Heart left ventricle (tissue), 16 donors: ENCODE results near the gene WDCP. TPM values are rescaled to one million over a fixed set of nuclear protein-coding genes. Genes with fewer than 3 reads are reported as not detected.
A peak's percentile ranks its signal among the peaks of the same experiment; 100 is the strongest.

Source experiments
- ATAC-seq, 4 donors: fragments of 200-7000 bp; cut with Tn5 transposase; one replicate each; pipeline ENCODE4 v1.9.1; 2020 to 2022; ENCODE audit warnings: moderate library complexity in 4 of 4, mild to moderate bottlenecking in 3 of 4, moderate number of reproducible peaks in 1 of 4
- DNase-seq, 5 donors: peaks; one replicate each; pipeline ENCODE4 v3.0.0-alpha.2; 2020
- H3K27ac ChIP-seq, 12 donors: fragments of 200-600 bp; sonication (generic) in 4 of 12; one replicate each; pipeline versions ENCODE4 v1.5.0 to v1.8.0; 2016 to 2022; ENCODE audit warnings: mild to moderate bottlenecking in 2 of 12
- H3K27me3 ChIP-seq, 9 donors: fragments of 200-600 bp; sonication (generic) in 2 of 9; one replicate each; pipeline versions ENCODE4 v1.5.1 to v1.8.0; 2016 to 2022; ENCODE audit warnings: mild to moderate bottlenecking in 3 of 9
- H3K36me3 ChIP-seq, 9 donors: fragments of 200-600 bp; sonication (generic) in 2 of 9; one replicate each; pipeline versions ENCODE4 v1.5.0 to v1.8.0; 2018 to 2022; ENCODE audit warnings: mild to moderate bottlenecking in 2 of 9
- H3K4me1 ChIP-seq, 12 donors: fragments of 200-600 bp; sonication (generic) in 4 of 12; one replicate each; pipeline versions ENCODE4 v1.5.0 to v1.8.0; 2016 to 2022; ENCODE audit warnings: mild to moderate bottlenecking in 3 of 12
- H3K4me3 ChIP-seq, 12 donors: fragments of 200-600 bp; sonication (generic) in 4 of 12; one replicate each; pipeline versions ENCODE4 v1.5.0 to v1.8.0; 2017 to 2022; ENCODE audit warnings: mild to moderate bottlenecking in 9 of 12, moderate library complexity in 4 of 12
- H3K9me3 ChIP-seq, 12 donors: fragments of 200-600 bp; sonication (generic) in 4 of 12; one replicate each; pipeline versions ENCODE4 v1.5.0 to v1.8.0; 2016 to 2022; ENCODE audit warnings: mild to moderate bottlenecking in 1 of 12
- POLR2A ChIP-seq, 2 donors: fragments of 450-650 bp; IDR thresholded peaks; one replicate each; pipeline ENCODE4 v1.6.1; 2017; ENCODE audit warnings: antibody characterized with exemption in 2 of 2, mild to moderate bottlenecking in 2 of 2, moderate library complexity in 2 of 2
- WGBS, 4 donors: extraction: QIAGEN DNeasy Blood & Tissue Kit in 2 of 4; methylation state at CpG; one replicate each; pipeline versions ENCODE4 v1.1.5 to v1.1.7; 2013 to 2018; 5-methylcytosine and 5-hydroxymethylcytosine counted together
- intact Hi-C, 10 donors: fragments of 100-400 bp; cut with DNase I; formaldehyde crosslinking; loops; one replicate each; pipeline versions ENCODE4 v1.11.1 to v1.14.2; 2022
- polyA plus RNA-seq, 2 donors: library from polyadenylated mRNA; stranded (reverse); fragments of 200-250 nt; gene quantifications; one replicate each; pipeline ENCODE4 v1.2.3, GENCODE V29; 2013
- total RNA-seq, 9 donors: library from RNA; depleted of rRNA in 2 of 9; stranded (reverse); fragments of >200 nt in 2 of 9; fragmentation: NEBNext Ultra II Directional in 3 of 9; extraction: Animal tissue kit (Norgen Biotek cat#: 25700) in 3 of 9; gene quantifications; one replicate each; pipeline versions ENCODE4 v1.1.0 to v1.2.4, GENCODE V29; 2016 to 2023
- TF ChIP-seq, protein P1 (sequence below), 12 donors: fragments of 200-600 bp; sonication (generic) in 4 of 12; IDR thresholded peaks; one replicate each; pipeline versions ENCODE4 v1.5.0 to v1.8.0; 2018 to 2022; ENCODE audit warnings: antibody characterized with exemption in 12 of 12, mild to moderate bottlenecking in 5 of 12
- donor health status: ischemic (EF 13 %, LVEDD 7.1; RV severe dilation, severe dysfunction).
- donor health status: healthy with polysubstance abuse.
- donor health status: DM: no; HTN: yes; CAD: no.
- donor health status: DM: no; HTN: no; CAD: no.
- donor health status: ischemic (EF 25% LVEDD 6.9; RV normal size, moderate dysfunction).
- donor health status: ischemic (EF 25% LVEDD 5.7; RV mildly dilated, moderate dysfunction).
- donor health status: healthy.
- donor health status: DM: yes; HTN: yes; CAD: no.
- donor health status: ischemic (EF 35%, LVEDD 5.7; RV mildly dilated, moderate dysfunction).
- donor health status: nonischemic (EF 11% LVEDD 7.7; RV severe dilation, severe dysfunction).
- donor health status: DM: yes; HTN: yes; CAD: no.
- donor health status: PGD.
- donor health status: ischemic (EF 29% LVEDD 5.4; RV normal size, mild dysfunction).
- donor health status: nonischemic (EF 23%, LVEDD 6.1; RV moderate dilation, normal function).

The WDCP gene
- total and polyA plus RNA-seq, 11 donors: 1.9 to 9.8 (median 5.9) TPM

DNA sequence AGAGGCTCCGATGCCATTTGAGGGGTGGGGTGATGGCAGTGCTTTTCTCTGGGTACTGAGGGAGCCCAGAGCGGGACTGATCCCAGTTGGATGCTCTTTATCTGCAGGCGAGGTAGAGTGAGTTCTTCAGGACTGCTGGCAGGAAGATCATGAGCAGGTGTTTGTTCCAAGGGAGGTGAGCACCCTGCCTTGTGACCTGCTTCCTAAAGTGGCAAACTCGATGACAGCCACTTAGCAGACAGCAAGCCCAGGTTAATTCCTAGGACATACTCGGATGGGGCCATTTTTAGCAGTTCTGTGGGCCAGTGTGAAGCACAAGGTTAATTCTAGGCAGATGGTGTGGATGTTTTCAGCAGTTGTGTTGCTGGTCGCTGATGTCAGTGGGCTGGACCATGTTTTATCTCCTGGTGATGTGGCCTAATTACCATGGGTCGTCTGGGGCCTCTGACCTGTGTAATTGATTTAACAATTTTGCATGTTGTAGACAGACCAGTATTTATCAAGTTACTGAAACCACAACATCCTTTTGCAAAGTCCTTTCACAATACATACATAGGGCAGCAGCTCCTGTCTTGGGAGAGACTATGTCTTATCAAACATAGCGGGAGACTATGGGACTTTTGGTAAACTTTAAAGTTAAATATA lies 7.3 kb upstream of the WDCP start:
- H3K4me3 ChIP-seq: no peak overlapping the region
- TF ChIP-seq, protein P1, sequence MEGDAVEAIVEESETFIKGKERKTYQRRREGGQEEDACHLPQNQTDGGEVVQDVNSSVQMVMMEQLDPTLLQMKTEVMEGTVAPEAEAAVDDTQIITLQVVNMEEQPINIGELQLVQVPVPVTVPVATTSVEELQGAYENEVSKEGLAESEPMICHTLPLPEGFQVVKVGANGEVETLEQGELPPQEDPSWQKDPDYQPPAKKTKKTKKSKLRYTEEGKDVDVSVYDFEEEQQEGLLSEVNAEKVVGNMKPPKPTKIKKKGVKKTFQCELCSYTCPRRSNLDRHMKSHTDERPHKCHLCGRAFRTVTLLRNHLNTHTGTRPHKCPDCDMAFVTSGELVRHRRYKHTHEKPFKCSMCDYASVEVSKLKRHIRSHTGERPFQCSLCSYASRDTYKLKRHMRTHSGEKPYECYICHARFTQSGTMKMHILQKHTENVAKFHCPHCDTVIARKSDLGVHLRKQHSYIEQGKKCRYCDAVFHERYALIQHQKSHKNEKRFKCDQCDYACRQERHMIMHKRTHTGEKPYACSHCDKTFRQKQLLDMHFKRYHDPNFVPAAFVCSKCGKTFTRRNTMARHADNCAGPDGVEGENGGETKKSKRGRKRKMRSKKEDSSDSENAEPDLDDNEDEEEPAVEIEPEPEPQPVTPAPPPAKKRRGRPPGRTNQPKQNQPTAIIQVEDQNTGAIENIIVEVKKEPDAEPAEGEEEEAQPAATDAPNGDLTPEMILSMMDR (IDR thresholded peaks at IDR 0.05): no peak
- no peak for TF ChIP-seq POLR2A (IDR thresholded peaks at IDR 0.05)
- peaks cover 0 to 12% (median 1%) of the 10 kb centered on the region in 12 donors for H3K4me1 ChIP-seq
- no peaks in the 10 kb centered on the region for H3K27me3 ChIP-seq
- DNase-seq (no peak), ATAC-seq (no peak)
- 67 to 77% (median 68%) methylated on average over 7 to 8 of the region's 8 CpGs for WGBS, 4 donors
- no peaks in the 10 kb centered on the region for H3K36me3 ChIP-seq
- no peak overlapping the region for H3K27ac ChIP-seq
- no peaks in the 10 kb centered on the region for H3K9me3 ChIP-seq
- intact Hi-C loops: no loop called here

DNA sequence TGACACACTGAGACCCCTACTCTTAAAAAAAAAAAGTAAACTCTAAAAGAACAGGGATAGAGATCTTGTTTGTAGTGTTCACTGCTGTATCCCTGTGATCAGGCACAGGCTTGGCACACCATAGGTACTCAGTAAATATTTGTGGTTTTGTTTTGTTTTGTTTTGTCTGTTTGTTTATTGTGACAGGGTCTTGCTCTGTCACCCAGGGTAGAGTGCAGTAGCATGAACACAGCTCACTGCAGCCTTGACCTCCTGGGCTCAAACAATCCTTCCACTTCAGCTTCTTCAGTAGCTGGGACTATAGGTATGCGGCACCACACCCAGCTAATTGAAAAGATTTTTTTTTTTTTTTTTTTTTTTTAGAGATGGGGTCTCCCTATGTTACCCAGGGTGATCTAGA lies 5.8 kb upstream of the WDCP start:
- intact Hi-C loops: no loop called here
- DNase-seq: no peak
- Histone ChIP-seq H3K4me3 (no peak overlapping the region), H3K27me3 (no peaks in the 10 kb centered on the region), H3K27ac (no peak overlapping the region), H3K9me3 (no peaks in the 10 kb centered on the region), H3K4me1 (peaks cover 0 to 22% (median 8%) of the 10 kb centered on the region in 12 donors), H3K36me3 (no peaks in the 10 kb centered on the region)
- WGBS, 4 donors: 93 to 100% (median 97%) methylated on average over 1 of the region's 1 CpG
- TF ChIP-seq, protein P1 (IDR thresholded peaks at IDR 0.05): no peak
- TF ChIP-seq POLR2A (IDR thresholded peaks at IDR 0.05): no peak
- no peak for ATAC-seq

DNA sequence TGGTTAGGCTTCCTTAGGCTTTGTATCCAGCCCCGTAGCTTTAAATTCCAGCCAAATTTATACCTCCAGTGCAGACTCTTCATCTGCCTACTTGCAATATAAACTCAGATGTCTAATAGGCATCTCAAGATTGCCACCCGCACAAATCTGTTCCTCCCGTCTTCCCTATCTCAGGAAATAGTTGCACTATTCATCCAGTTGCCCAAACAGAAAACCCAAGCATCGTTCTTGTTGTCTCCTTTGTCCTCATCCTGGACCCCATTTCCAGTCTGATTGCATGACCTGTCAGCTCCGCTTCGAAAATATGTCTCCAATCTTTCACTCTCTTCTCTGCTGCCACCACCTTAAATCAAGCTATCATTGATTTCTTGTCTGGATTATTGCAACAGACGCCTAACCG lies 4.6 kb upstream of the WDCP start:
- 84 to 89% (median 86%) methylated on average over 8 of the region's 8 CpGs for WGBS, 4 donors
- TF ChIP-seq, protein P1 (IDR thresholded peaks at IDR 0.05): no peak
- no peak for TF ChIP-seq POLR2A (IDR thresholded peaks at IDR 0.05)

DNA sequence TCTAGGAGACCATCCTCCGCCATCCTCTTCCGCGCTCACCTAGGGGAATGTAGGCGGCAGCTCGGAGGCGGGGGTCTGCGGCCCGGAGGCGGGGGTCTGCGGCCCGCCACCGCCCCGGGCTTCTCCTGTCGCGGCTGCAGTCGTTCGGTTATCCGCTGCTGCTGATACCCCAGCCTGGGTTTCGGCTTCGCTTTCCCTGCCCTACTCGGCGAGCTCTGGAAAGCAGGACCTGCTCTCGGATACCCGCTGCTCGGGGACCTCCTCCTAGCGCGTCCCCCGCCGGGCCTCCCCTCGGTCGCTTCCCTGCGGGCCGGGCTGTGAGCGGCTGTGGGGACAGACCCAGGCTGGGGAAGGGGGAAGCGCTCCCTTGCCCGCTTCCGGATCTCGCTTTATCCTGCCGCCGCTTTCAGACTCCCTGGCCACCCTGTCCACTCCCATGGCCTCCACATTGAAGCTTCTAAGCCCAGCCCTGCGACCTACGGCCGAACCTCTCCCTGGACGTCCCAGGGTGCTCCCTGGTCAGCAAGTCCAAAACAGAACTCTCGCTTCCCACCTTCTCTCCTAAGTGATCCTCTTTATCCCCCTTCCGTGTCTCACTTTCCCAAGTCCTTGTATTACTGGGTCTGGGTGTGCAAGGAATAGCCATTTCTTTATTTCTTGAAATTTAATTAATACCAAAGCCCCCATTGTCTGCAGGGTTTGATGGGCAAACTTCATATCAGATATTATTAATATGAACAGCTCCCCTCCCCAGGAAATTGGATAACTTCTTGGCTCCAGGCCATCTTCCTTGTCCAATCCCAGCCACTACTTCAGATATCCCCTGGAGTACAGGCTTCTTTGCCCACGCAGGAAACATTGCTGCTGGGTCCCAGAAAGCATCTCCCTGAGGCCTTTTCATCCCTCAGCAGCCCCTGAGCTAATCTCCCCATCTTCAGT lies 3.1 kb upstream of the WDCP start:
- Histone ChIP-seq H3K27ac (peak overlapping the region in 11 of 12 donors; percentile 3 to 66 (median 46)), H3K36me3 (no peaks in the 10 kb centered on the region), H3K27me3 (no peaks in the 10 kb centered on the region), H3K4me1 (peaks cover 0 to 39% (median 19%) of the 10 kb centered on the region in 12 donors), H3K9me3 (no peaks in the 10 kb centered on the region), H3K4me3 (peak overlapping the region; percentile 52 to 89 (median 67))
- TF ChIP-seq, protein P1 (IDR thresholded peaks at IDR 0.05): no peak
- no peak for TF ChIP-seq POLR2A (IDR thresholded peaks at IDR 0.05)
- WGBS, 4 donors: 4 to 5% (median 4%) methylated on average over 32 to 47 of the region's 47 CpGs
- DNase-seq: peak; percentile 20 to 71 (median 45)
- peak in 1 of 4 donors; percentile 8 for ATAC-seq
- intact Hi-C loops: no loop called here

More for the DNA sequence above, 4.6 kb upstream of the WDCP start:
- Histone ChIP-seq H3K27me3 (no peaks in the 10 kb centered on the region), H3K4me1 (peaks cover 0 to 28% (median 12%) of the 10 kb centered on the region in 12 donors), H3K27ac (no peak overlapping the region), H3K4me3 (no peak overlapping the region), H3K36me3 (no peaks in the 10 kb centered on the region), H3K9me3 (no peaks in the 10 kb centered on the region)
- intact Hi-C loops: no loop called here
- DNase-seq (no peak), ATAC-seq (no peak)
